ENCODE data around the gene PLCL2.
A peak's percentile ranks its signal among the peaks of the same experiment; 100 is the strongest.

The PLCL2 gene

DNA sequence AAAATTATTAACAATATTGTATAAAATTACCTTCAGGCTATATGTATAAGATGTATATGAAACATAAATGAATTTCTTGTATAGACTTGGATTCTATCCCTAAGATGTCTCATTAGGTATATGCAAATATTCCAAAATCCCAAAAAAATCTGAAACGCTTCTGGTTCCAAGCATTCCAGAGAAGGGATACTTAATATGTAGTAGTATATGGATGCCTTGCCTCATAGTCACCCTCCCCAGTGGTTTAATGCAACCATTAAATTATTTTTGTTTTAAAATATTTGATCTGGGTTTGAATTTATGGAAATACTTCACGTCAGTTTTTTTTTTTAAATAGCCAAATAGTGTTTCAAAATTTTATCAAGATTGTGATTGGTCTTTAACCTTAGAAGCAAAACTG is 27.2 kb downstream of the PLCL2 start:
- Histone ChIP-seq H3K27me3 (replicated peaks) (no peaks in the 10 kb centered on the region), H3K4me3 (ENCODE audit: low read depth, low read length) (no peak overlapping the region), H3K27ac (no peak overlapping the region), H3K36me3 (replicated peaks) (no peaks in the 10 kb centered on the region)
- TF ChIP-seq, protein P1, sequence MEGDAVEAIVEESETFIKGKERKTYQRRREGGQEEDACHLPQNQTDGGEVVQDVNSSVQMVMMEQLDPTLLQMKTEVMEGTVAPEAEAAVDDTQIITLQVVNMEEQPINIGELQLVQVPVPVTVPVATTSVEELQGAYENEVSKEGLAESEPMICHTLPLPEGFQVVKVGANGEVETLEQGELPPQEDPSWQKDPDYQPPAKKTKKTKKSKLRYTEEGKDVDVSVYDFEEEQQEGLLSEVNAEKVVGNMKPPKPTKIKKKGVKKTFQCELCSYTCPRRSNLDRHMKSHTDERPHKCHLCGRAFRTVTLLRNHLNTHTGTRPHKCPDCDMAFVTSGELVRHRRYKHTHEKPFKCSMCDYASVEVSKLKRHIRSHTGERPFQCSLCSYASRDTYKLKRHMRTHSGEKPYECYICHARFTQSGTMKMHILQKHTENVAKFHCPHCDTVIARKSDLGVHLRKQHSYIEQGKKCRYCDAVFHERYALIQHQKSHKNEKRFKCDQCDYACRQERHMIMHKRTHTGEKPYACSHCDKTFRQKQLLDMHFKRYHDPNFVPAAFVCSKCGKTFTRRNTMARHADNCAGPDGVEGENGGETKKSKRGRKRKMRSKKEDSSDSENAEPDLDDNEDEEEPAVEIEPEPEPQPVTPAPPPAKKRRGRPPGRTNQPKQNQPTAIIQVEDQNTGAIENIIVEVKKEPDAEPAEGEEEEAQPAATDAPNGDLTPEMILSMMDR (IDR thresholded peaks at IDR 0.05; ENCODE audit: low read depth, low read length, missing control alignments), result no peak
- DNase-seq, result no peak
- in situ Hi-C loops (cut with HindIII; ENCODE audit: low pct_ligation_motif_present, low sequenced_read_pairs), result no loop called here

DNA sequence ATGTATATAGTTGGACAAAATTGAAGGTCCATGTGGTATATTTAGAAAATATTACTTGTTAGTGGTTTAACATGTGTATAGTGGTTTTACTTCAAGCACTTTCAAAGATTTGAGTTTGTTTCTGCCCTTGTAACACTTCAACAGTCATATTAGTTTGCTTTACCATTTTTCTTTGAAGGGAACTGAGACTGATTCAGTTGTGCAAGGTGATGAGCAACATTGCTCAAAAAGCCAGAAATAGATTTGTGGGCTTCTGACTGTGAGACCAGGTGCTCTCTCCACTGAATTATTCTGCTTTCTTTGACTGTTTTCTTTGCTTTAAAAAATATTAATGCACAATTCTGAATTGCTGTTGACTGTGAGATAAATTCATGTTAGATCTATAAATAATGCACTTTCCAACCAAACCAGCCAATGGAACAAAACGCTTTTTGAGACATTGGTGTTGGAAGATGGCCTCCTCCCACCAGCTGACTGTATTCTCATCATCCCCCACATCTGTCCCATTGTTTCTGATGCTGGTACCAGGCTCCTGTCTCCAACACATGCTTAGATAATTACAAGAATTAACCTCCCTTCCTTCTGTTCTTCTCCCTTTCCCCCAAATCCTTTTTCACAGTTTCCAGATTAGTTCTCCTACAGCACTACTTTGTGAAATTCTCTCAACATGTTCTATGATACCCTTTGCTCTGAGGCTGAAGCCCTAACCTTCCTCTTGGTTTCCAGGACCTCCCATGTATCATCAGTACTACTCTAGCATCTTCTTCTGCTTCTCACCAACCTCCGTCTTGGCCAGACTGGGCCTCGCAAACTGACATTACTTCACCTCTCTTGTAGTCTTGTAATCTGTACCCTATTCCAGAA is 27.9 kb downstream of the PLCL2 start:
- Histone ChIP-seq H3K36me3 (replicated peaks) (no peaks in the 10 kb centered on the region), H3K4me3 (ENCODE audit: low read depth, low read length) (no peak overlapping the region), H3K27ac (no peak overlapping the region), H3K27me3 (replicated peaks) (no peaks in the 10 kb centered on the region)
- TF ChIP-seq, protein P1 (IDR thresholded peaks at IDR 0.05; ENCODE audit: low read depth, low read length, missing control alignments), result no peak
- in situ Hi-C loops (cut with HindIII; ENCODE audit: low pct_ligation_motif_present, low sequenced_read_pairs), result no loop called here
- no peak for DNase-seq

DNA sequence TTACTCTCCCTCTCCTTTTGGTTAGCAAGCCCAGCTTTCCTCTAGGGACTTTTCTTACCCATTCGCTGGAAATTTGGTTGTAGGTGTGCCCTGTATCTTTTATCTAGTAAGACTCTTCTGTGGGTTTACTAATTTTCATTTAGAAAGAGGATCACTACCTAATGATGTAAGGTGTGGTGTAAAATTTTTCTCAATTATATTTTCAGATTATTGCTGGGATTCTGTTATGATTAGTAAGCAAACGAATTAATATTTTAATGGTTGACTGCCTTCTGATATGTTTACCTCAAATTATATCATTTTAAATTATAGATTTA is 28.5 kb downstream of the PLCL2 start:
- no peak for DNase-seq
- Histone ChIP-seq H3K4me3 (ENCODE audit: low read depth, low read length) (no peak overlapping the region), H3K27me3 (replicated peaks) (no peaks in the 10 kb centered on the region), H3K36me3 (replicated peaks) (no peaks in the 10 kb centered on the region), H3K27ac (no peak overlapping the region)
- TF ChIP-seq, protein P1 (IDR thresholded peaks at IDR 0.05; ENCODE audit: low read depth, low read length, missing control alignments), result no peak
- in situ Hi-C loops (cut with HindIII; ENCODE audit: low pct_ligation_motif_present, low sequenced_read_pairs), result no loop called here

DNA sequence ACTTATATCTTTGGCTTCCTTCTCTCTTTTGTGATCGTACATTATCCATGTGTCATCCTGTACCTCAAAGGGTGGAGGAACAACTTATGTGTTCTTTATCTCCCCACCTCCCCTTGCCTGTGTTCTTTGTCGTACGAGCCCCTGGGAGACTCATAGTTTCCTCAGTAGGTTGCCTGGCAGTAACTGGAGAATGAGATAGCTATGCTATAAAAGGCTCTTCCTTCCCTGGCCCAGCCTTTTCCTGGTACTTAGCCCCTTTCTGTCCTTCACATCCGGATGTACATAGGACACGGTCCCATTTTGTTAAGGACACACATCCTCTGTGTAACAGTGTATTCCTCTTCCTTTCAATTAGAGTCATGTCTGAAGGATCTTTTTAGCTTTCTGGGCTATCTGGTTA is 32.1 kb downstream of the PLCL2 start:
- Histone ChIP-seq H3K4me3 (ENCODE audit: low read depth, low read length) (no peak overlapping the region), H3K27ac (peak overlapping the region; percentile 28), H3K27me3 (replicated peaks) (no peaks in the 10 kb centered on the region), H3K36me3 (replicated peaks) (no peaks in the 10 kb centered on the region)
- peak; percentile 44 for DNase-seq
- TF ChIP-seq, protein P1 (IDR thresholded peaks at IDR 0.05; ENCODE audit: low read depth, low read length, missing control alignments), result no peak
- in situ Hi-C loops (cut with HindIII; ENCODE audit: low pct_ligation_motif_present, low sequenced_read_pairs), result no loop called here

DNA sequence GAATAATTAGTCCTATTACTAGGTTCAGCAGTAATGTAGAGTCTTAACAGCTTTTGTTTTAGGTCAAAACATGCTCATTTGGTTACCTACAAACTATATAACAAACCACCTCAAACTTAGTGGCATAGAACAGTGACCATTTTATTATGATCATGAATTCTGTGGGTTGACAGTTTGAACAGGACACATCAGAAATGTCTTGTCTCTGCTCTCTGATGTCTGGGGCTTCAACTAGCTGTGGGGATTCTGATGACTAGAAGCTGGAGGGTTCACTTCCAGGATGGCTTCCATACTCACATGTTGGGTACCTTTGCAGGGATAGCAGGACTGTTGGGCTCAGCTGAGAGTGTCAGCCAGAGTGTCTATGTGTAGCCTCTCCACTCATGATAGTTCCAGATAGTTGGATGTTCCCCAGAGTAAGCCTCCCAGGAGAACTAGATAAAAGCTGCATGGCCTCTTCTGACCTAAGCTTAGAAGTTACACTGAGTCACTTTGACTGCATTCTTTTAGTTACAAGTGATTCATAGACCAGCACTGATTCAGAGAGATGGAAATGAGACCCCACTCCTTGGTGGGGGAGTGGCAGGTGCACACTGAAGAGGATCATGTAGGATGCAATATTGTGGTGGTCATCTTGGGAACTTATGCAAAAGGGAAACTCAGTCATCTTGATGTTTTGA is 32.6 kb downstream of the PLCL2 start:
- H3K36me3 ChIP-seq (replicated peaks), result no peaks in the 10 kb centered on the region
- H3K27me3 ChIP-seq (replicated peaks), result no peaks in the 10 kb centered on the region
- H3K27ac ChIP-seq, result peak overlapping the region; percentile 28
- in situ Hi-C loops (cut with HindIII; ENCODE audit: low pct_ligation_motif_present, low sequenced_read_pairs), result no loop called here
- H3K4me3 ChIP-seq (ENCODE audit: low read depth, low read length), result no peak overlapping the region
- peak; percentile 52 for DNase-seq
- TF ChIP-seq, protein P1 (IDR thresholded peaks at IDR 0.05; ENCODE audit: low read depth, low read length, missing control alignments), result no peak

Data from brain microvascular endothelial cell (primary cell).